ENCODE measurements around the gene EIF4A2.

The EIF4A2 gene

GRCh38 chr3:186783058-186783730 lies at the start of gene EIF4A2:
TSS of gene EIF4A2 (plus strand) at chr3:186783577. CDS start at chr3:186783611, 34 bp downstream.
- H3K9me3 Mint-ChIP-seq = no peaks in the 10 kb centered on the region
- H3K36me3 Mint-ChIP-seq (ENCODE audit: low read depth) = peaks cover 58% of the 10 kb centered on the region
- H3K27ac Mint-ChIP-seq = peak within 1 kb of the TSS; percentile 100
- H3K4me1 Mint-ChIP-seq (ENCODE audit: low read depth) = peaks cover 34% of the 10 kb centered on the region
- no peaks in the 10 kb centered on the region for H3K27me3 Mint-ChIP-seq
- DNase-seq = peak; percentile 94
- peak within 1 kb of the TSS; percentile 100 for H3K4me3 Mint-ChIP-seq

GRCh38 chr3:186742618-186743380 lies 40.6 kb upstream of the EIF4A2 start:
- Mint-ChIP-seq H3K9me3 (no peaks in the 10 kb centered on the region), H3K4me1 (ENCODE audit: low read depth) (peaks cover 4% of the 10 kb centered on the region), H3K27me3 (no peaks in the 10 kb centered on the region), H3K36me3 (ENCODE audit: low read depth) (no peaks in the 10 kb centered on the region), H3K4me3 (no peak overlapping the region), H3K27ac (no peak overlapping the region)
- DNase-seq = no peak

GRCh38 chr3:186743666-186744065 lies 39.7 kb upstream of the EIF4A2 start:
- Mint-ChIP-seq H3K36me3 (ENCODE audit: low read depth) (no peaks in the 10 kb centered on the region), H3K4me3 (no peak overlapping the region), H3K27ac (no peak overlapping the region), H3K4me1 (ENCODE audit: low read depth) (peaks cover 4% of the 10 kb centered on the region), H3K9me3 (no peaks in the 10 kb centered on the region), H3K27me3 (no peaks in the 10 kb centered on the region)
- no peak for DNase-seq

- no peaks in the 10 kb centered on the region for H3K36me3 Mint-ChIP-seq (ENCODE audit: low read depth)
- peak overlapping the region; percentile 12 for H3K27ac Mint-ChIP-seq
- H3K27me3 Mint-ChIP-seq = no peaks in the 10 kb centered on the region
- peaks cover 4% of the 10 kb centered on the region for H3K4me1 Mint-ChIP-seq (ENCODE audit: low read depth)
- DNase-seq = no peak
- no peak overlapping the region for H3K4me3 Mint-ChIP-seq
- H3K9me3 Mint-ChIP-seq = no peaks in the 10 kb centered on the region
These were observed 37.4 kb upstream of the EIF4A2 start for GRCh38 chr3:186746008-186746407.

GRCh38 chr3:186750316-186750715 lies 33.1 kb upstream of the EIF4A2 start:
- Mint-ChIP-seq H3K36me3 (ENCODE audit: low read depth) (no peaks in the 10 kb centered on the region), H3K4me1 (ENCODE audit: low read depth) (peaks cover 18% of the 10 kb centered on the region), H3K4me3 (no peak overlapping the region), H3K9me3 (no peaks in the 10 kb centered on the region), H3K27me3 (no peaks in the 10 kb centered on the region), H3K27ac (no peak overlapping the region)
- no peak for DNase-seq

GRCh38 chr3:186751480-186751879 lies 31.9 kb upstream of the EIF4A2 start:
- no peak overlapping the region for H3K27ac Mint-ChIP-seq
- peaks cover 14% of the 10 kb centered on the region for H3K4me1 Mint-ChIP-seq (ENCODE audit: low read depth)

GRCh38 chr3:186754006-186754405 lies 29.4 kb upstream of the EIF4A2 start:
- H3K9me3 Mint-ChIP-seq = no peaks in the 10 kb centered on the region
- H3K36me3 Mint-ChIP-seq (ENCODE audit: low read depth) = no peaks in the 10 kb centered on the region
- no peak for DNase-seq
- H3K4me1 Mint-ChIP-seq (ENCODE audit: low read depth) = peaks cover 14% of the 10 kb centered on the region
- H3K27ac Mint-ChIP-seq = no peak overlapping the region
- H3K27me3 Mint-ChIP-seq = no peaks in the 10 kb centered on the region
- H3K4me3 Mint-ChIP-seq = no peak overlapping the region

More at GRCh38 chr3:186751480-186751879, 31.9 kb upstream of the EIF4A2 start:
- H3K27me3 Mint-ChIP-seq = no peaks in the 10 kb centered on the region
- H3K9me3 Mint-ChIP-seq = no peaks in the 10 kb centered on the region
- no peak overlapping the region for H3K4me3 Mint-ChIP-seq
- no peaks in the 10 kb centered on the region for H3K36me3 Mint-ChIP-seq (ENCODE audit: low read depth)
- DNase-seq = no peak

GRCh38 chr3:186754871-186755270 lies 28.5 kb upstream of the EIF4A2 start:
- no peak overlapping the region for H3K27ac Mint-ChIP-seq
- no peak overlapping the region for H3K4me3 Mint-ChIP-seq
- H3K9me3 Mint-ChIP-seq = no peaks in the 10 kb centered on the region
- H3K36me3 Mint-ChIP-seq (ENCODE audit: low read depth) = no peaks in the 10 kb centered on the region
- no peaks in the 10 kb centered on the region for H3K27me3 Mint-ChIP-seq
- DNase-seq = no peak
- H3K4me1 Mint-ChIP-seq (ENCODE audit: low read depth) = peaks cover 14% of the 10 kb centered on the region

GRCh38 chr3:186757214-186757613 lies 26.2 kb upstream of the EIF4A2 start:
- Mint-ChIP-seq H3K27ac (no peak overlapping the region), H3K4me3 (no peak overlapping the region), H3K36me3 (ENCODE audit: low read depth) (no peaks in the 10 kb centered on the region), H3K27me3 (no peaks in the 10 kb centered on the region), H3K9me3 (no peaks in the 10 kb centered on the region), H3K4me1 (ENCODE audit: low read depth) (peaks cover 19% of the 10 kb centered on the region)
- DNase-seq = no peak

GRCh38 chr3:186757686-186758220 lies 25.6 kb upstream of the EIF4A2 start:
- no peak overlapping the region for H3K4me3 Mint-ChIP-seq
- no peaks in the 10 kb centered on the region for H3K9me3 Mint-ChIP-seq
- no peak for DNase-seq
- no peaks in the 10 kb centered on the region for H3K36me3 Mint-ChIP-seq (ENCODE audit: low read depth)
- H3K27ac Mint-ChIP-seq = no peak overlapping the region
- H3K4me1 Mint-ChIP-seq (ENCODE audit: low read depth) = peaks cover 19% of the 10 kb centered on the region
- H3K27me3 Mint-ChIP-seq = no peaks in the 10 kb centered on the region

- no peak for DNase-seq
- no peak overlapping the region for H3K27ac Mint-ChIP-seq
- no peaks in the 10 kb centered on the region for H3K9me3 Mint-ChIP-seq
- no peaks in the 10 kb centered on the region for H3K36me3 Mint-ChIP-seq (ENCODE audit: low read depth)
- no peaks in the 10 kb centered on the region for H3K27me3 Mint-ChIP-seq
- H3K4me1 Mint-ChIP-seq (ENCODE audit: low read depth) = peaks cover 5% of the 10 kb centered on the region
- no peak overlapping the region for H3K4me3 Mint-ChIP-seq
These were observed 24.0 kb upstream of the EIF4A2 start for GRCh38 chr3:186759231-186759930.

- no peak for DNase-seq
- Mint-ChIP-seq H3K27ac (no peak overlapping the region), H3K9me3 (no peaks in the 10 kb centered on the region), H3K4me1 (ENCODE audit: low read depth) (peaks cover 5% of the 10 kb centered on the region), H3K4me3 (no peak overlapping the region), H3K36me3 (ENCODE audit: low read depth) (no peaks in the 10 kb centered on the region), H3K27me3 (no peaks in the 10 kb centered on the region)
These were observed 23.1 kb upstream of the EIF4A2 start for GRCh38 chr3:186760141-186760833.

GRCh38 chr3:186760897-186761447 lies 22.4 kb upstream of the EIF4A2 start:
- no peaks in the 10 kb centered on the region for H3K9me3 Mint-ChIP-seq
- H3K27me3 Mint-ChIP-seq = no peaks in the 10 kb centered on the region
- no peak overlapping the region for H3K27ac Mint-ChIP-seq
- no peak overlapping the region for H3K4me3 Mint-ChIP-seq
- H3K36me3 Mint-ChIP-seq (ENCODE audit: low read depth) = no peaks in the 10 kb centered on the region
- peaks cover 5% of the 10 kb centered on the region for H3K4me1 Mint-ChIP-seq (ENCODE audit: low read depth)
- no peak for DNase-seq

- no peak for DNase-seq
- peaks cover 20% of the 10 kb centered on the region for H3K4me1 Mint-ChIP-seq (ENCODE audit: low read depth)
- H3K9me3 Mint-ChIP-seq = peaks cover 4% of the 10 kb centered on the region
These were observed 11.1 kb upstream of the EIF4A2 start for GRCh38 chr3:186772281-186772694.

More at GRCh38 chr3:186772281-186772694, 11.1 kb upstream of the EIF4A2 start:
- H3K27me3 Mint-ChIP-seq = no peaks in the 10 kb centered on the region
- peaks cover 4% of the 10 kb centered on the region for H3K36me3 Mint-ChIP-seq (ENCODE audit: low read depth)
- H3K27ac Mint-ChIP-seq = peak overlapping the region; percentile 98
- H3K4me3 Mint-ChIP-seq = peak overlapping the region; percentile 92
